ENCODE measurements around the gene PRRT2. TPM values are rescaled to one million over a fixed set of nuclear protein-coding genes. Genes with fewer than 3 reads are reported as not detected.

Gene PRRT2
- total and polyA plus RNA-seq, 10 of the 15 experiments (the other 5 are each of a cell fraction or from before 2014, with no cell fraction given): 0.08 to 0.49 (median 0.12) TPM; not detected in 4

DNA sequence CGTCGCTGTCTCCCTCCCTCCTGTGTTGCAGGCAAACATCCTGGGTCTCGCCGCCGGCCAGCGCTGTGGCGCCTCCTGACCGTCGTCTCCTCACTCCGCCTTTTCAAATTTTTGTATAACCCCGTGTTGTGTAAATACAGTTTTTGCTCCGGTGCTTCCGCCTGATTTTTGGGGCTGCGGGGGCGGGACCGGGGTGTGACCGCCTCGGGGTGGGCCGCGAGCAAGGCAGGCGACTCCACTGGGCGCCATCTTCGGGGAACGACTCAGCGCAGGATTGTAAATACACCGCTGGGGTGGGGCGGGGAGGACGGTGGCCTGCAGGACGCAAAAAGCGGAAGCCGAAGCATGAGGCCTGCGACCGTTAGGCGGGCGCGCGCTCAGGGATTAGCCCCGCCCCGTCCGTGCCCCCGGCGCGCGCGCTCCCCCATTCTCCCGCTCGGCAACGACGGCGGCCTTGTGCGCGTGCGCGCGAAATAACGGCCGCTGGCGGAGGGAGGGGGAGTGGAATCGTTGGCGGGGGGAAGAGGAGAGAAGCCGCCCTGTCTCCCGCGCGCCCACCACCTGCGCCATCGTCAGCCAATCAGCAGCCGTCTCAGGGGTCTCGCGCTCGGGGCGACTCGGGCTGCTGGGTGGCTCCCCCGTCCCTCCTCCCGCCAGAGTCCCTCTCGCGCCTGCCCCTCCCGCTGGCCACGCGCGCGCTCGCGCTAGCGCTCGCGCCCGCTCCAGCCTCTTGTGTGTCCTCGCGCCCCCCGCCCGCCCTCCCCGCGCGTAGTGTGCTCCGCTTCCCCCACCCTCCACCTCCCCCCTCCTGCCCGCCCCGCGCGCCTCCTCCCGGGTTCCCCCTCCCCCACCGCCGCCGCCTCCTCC, 6.5 kb upstream of the PRRT2 start (continued):
- TF ChIP-seq, protein P1, sequence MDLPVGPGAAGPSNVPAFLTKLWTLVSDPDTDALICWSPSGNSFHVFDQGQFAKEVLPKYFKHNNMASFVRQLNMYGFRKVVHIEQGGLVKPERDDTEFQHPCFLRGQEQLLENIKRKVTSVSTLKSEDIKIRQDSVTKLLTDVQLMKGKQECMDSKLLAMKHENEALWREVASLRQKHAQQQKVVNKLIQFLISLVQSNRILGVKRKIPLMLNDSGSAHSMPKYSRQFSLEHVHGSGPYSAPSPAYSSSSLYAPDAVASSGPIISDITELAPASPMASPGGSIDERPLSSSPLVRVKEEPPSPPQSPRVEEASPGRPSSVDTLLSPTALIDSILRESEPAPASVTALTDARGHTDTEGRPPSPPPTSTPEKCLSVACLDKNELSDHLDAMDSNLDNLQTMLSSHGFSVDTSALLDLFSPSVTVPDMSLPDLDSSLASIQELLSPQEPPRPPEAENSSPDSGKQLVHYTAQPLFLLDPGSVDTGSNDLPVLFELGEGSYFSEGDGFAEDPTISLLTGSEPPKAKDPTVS (IDR thresholded peaks at IDR 0.05; ENCODE audit: low read depth, low read length): no peak
- TF ChIP-seq, protein P2, sequence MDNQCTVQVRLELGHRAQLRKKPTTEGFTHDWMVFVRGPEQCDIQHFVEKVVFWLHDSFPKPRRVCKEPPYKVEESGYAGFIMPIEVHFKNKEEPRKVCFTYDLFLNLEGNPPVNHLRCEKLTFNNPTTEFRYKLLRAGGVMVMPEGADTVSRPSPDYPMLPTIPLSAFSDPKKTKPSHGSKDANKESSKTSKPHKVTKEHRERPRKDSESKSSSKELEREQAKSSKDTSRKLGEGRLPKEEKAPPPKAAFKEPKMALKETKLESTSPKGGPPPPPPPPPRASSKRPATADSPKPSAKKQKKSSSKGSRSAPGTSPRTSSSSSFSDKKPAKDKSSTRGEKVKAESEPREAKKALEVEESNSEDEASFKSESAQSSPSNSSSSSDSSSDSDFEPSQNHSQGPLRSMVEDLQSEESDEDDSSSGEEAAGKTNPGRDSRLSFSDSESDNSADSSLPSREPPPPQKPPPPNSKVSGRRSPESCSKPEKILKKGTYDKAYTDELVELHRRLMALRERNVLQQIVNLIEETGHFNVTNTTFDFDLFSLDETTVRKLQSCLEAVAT (IDR thresholded peaks at IDR 0.05): peak; percentile 70; the same call in 1 of the 2 replicates
- TF ChIP-seq GATAD2B (conservative IDR thresholded peaks at IDR 0.05; ENCODE audit: low read depth) (peak; percentile 75; the same call in 1 of the 2 replicates), JUNB (IDR thresholded peaks at IDR 0.05) (no peak), ZNF24 (IDR thresholded peaks at IDR 0.05) (no peak), NR2C2 (IDR thresholded peaks at IDR 0.05; ENCODE audit: borderline replicate concordance, control insufficient read depth, insufficient read length, low read depth) (no peak), TCF12 (IDR thresholded peaks at IDR 0.05; ENCODE audit: low read depth, low read length) (peak; percentile 41; the same call in 1 of the 2 replicates), ESRRA (IDR thresholded peaks at IDR 0.05; ENCODE audit: low read length) (no peak), NFXL1 (IDR thresholded peaks at IDR 0.05; ENCODE audit: borderline replicate concordance) (no peak), POU2F2 (IDR thresholded peaks at IDR 0.05; ENCODE audit: borderline replicate concordance, low read depth, low read length) (peak; percentile 71; the same call in 2 of the 3 replicates), EP300 (IDR thresholded peaks at IDR 0.05; ENCODE audit: borderline replicate concordance in 1 of 2, control insufficient read depth in 1 of 2, low read depth in 2 of 2, low read length in 2 of 2) (peak; percentile 46 to 79; a peak in 2 of 4 replicates), EGR1 (IDR thresholded peaks at IDR 0.05; ENCODE audit: borderline replicate concordance in 1 of 2, low read depth in 2 of 2, low read length in 2 of 2) (peak in 1 of 2 experiments; percentile 95; a peak in 2 of 3 replicates), ASH2L (IDR thresholded peaks at IDR 0.05; ENCODE audit: borderline replicate concordance, low read depth) (no peak), ZSCAN29 (IDR thresholded peaks at IDR 0.05) (no peak), SREBF1 (IDR thresholded peaks at IDR 0.05; ENCODE audit: low read length) (no peak; the same call in 1 of the 2 replicates), RAD21 (IDR thresholded peaks at IDR 0.05; ENCODE audit: insufficient read depth, low read depth, low read length) (no peak)
- TF ChIP-seq, protein P3, sequence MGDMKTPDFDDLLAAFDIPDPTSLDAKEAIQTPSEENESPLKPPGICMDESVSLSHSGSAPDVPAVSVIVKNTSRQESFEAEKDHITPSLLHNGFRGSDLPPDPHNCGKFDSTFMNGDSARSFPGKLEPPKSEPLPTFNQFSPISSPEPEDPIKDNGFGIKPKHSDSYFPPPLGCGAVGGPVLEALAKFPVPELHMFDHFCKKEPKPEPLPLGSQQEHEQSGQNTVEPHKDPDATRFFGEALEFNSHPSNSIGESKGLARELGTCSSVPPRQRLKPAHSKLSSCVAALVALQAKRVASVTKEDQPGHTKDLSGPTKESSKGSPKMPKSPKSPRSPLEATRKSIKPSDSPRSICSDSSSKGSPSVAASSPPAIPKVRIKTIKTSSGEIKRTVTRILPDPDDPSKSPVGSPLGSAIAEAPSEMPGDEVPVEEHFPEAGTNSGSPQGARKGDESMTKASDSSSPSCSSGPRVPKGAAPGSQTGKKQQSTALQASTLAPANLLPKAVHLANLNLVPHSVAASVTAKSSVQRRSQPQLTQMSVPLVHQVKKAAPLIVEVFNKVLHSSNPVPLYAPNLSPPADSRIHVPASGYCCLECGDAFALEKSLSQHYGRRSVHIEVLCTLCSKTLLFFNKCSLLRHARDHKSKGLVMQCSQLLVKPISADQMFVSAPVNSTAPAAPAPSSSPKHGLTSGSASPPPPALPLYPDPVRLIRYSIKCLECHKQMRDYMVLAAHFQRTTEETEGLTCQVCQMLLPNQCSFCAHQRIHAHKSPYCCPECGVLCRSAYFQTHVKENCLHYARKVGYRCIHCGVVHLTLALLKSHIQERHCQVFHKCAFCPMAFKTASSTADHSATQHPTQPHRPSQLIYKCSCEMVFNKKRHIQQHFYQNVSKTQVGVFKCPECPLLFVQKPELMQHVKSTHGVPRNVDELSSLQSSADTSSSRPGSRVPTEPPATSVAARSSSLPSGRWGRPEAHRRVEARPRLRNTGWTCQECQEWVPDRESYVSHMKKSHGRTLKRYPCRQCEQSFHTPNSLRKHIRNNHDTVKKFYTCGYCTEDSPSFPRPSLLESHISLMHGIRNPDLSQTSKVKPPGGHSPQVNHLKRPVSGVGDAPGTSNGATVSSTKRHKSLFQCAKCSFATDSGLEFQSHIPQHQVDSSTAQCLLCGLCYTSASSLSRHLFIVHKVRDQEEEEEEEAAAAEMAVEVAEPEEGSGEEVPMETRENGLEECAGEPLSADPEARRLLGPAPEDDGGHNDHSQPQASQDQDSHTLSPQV (IDR thresholded peaks at IDR 0.05): no peak
- TF ChIP-seq, protein P4, sequence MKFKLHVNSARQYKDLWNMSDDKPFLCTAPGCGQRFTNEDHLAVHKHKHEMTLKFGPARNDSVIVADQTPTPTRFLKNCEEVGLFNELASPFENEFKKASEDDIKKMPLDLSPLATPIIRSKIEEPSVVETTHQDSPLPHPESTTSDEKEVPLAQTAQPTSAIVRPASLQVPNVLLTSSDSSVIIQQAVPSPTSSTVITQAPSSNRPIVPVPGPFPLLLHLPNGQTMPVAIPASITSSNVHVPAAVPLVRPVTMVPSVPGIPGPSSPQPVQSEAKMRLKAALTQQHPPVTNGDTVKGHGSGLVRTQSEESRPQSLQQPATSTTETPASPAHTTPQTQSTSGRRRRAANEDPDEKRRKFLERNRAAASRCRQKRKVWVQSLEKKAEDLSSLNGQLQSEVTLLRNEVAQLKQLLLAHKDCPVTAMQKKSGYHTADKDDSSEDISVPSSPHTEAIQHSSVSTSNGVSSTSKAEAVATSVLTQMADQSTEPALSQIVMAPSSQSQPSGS (IDR thresholded peaks at IDR 0.05; ENCODE audit: low read length): no peak
- TF ChIP-seq, protein P5, sequence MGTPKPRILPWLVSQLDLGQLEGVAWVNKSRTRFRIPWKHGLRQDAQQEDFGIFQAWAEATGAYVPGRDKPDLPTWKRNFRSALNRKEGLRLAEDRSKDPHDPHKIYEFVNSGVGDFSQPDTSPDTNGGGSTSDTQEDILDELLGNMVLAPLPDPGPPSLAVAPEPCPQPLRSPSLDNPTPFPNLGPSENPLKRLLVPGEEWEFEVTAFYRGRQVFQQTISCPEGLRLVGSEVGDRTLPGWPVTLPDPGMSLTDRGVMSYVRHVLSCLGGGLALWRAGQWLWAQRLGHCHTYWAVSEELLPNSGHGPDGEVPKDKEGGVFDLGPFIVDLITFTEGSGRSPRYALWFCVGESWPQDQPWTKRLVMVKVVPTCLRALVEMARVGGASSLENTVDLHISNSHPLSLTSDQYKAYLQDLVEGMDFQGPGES (IDR thresholded peaks at IDR 0.05): no peak

Data from GM12878 (cell line).